Measurements from ENCODE around the gene SCNM1.
"Not testable (repeated sequence)": the region's sequence is repeated elsewhere in the genome, so short reads cannot be mapped to it uniquely, and the experiment has no call there.

SCNM1 gene

GRCh38 chr1:151146412-151147131 is 19.4 kb upstream of the SCNM1 start, which contains the start of gene SEMA6C:
Gene SEMA6C (minus strand): TSS chr1:151146631. CDS start chr1:151142621, 4,010 bp downstream.
- peak; percentile 95 for DNase-seq

GRCh38 chr1:151147132-151147503 is 18.8 kb upstream of the SCNM1 start:
- DNase-seq: no peak

- peak; percentile 61 for DNase-seq
Observed at GRCh38 chr1:151147665-151148064, 18.3 kb upstream of the SCNM1 start.

GRCh38 chr1:151156515-151156819 is 9.5 kb upstream of the SCNM1 start, which contains the start of gene TNFAIP8L2:
Gene TNFAIP8L2 (plus strand): TSS chr1:151156649. CDS start chr1:151158698, 2,049 bp downstream.
- DNase-seq: peak; percentile 93

GRCh38 chr1:151157067-151157531 is 8.8 kb upstream of the SCNM1 start:
- peak; percentile 83 for DNase-seq

GRCh38 chr1:151158326-151158725 is 7.6 kb upstream of the SCNM1 start:
- DNase-seq: no peak

- DNase-seq: no peak
Observed at GRCh38 chr1:151158751-151159251, 7.1 kb upstream of the SCNM1 start.

GRCh38 chr1:151159373-151159772 is 6.6 kb upstream of the SCNM1 start:
- no peak for DNase-seq

GRCh38 chr1:151164732-151165280 is 1.1 kb upstream of the SCNM1 start:
- no peak for DNase-seq

GRCh38 chr1:151165281-151165737 is 635 bp upstream of the SCNM1 start:
- peak; percentile 16 for DNase-seq

- peak; percentile 69 for DNase-seq
Observed at GRCh38 chr1:151166505-151166956, 587 bp downstream of the SCNM1 start.

- no peak for DNase-seq
Observed at GRCh38 chr1:151167116-151167515, 1.2 kb downstream of the SCNM1 start.

GRCh38 chr1:151171190-151171589 is 5.2 kb downstream of the SCNM1 start:
- DNase-seq: no peak

- DNase-seq: no peak
Observed at GRCh38 chr1:151175041-151175741, 9.2 kb downstream of the SCNM1 start.

GRCh38 chr1:151175863-151176262 is 9.9 kb downstream of the SCNM1 start, which contains the start of gene TMOD4:
Gene TMOD4 (minus strand): TSS chr1:151175981. CDS start chr1:151174875, 1,106 bp downstream.
- peak; percentile 76 for DNase-seq

- no peak for DNase-seq
Observed at GRCh38 chr1:151176514-151177045, 10.6 kb downstream of the SCNM1 start.

- no peak for DNase-seq
Observed at GRCh38 chr1:151184211-151184610, 18.3 kb downstream of the SCNM1 start.

- DNase-seq: no peak
Observed at GRCh38 chr1:151187205-151187604, 21.3 kb downstream of the SCNM1 start.

GRCh38 chr1:151188667-151189066 is 22.7 kb downstream of the SCNM1 start:
- not testable (repeated sequence) for DNase-seq

GRCh38 chr1:151189637-151190445 is 23.9 kb downstream of the SCNM1 start, which contains the start of gene VPS72:
Gene VPS72 (minus strand): TSS chr1:151190197. CDS start chr1:151190121, 76 bp downstream.
- peak; percentile 97 for DNase-seq

GRCh38 chr1:151192047-151192446 is 26.1 kb downstream of the SCNM1 start:
- DNase-seq: no peak

- no peak for DNase-seq
Observed at GRCh38 chr1:151193304-151193703, 27.4 kb downstream of the SCNM1 start.

Measured in hematopoietic multipotent progenitor cell treated with erythropoietin and hydrocortisone succinate and interleukin-3 and kit ligand, for 6 days (in vitro differentiated cells).